GM18520 (cell line): ENCODE results near the gene ACIN1.

Experiments
- ATAC-seq: cut with Tn5 transposase; IDR thresholded peaks from one replicate; pipeline ENCODE4 v1.9.1; 2021; ENCODE audit not compliant: unreplicated experiment

The ACIN1 gene, protein sequence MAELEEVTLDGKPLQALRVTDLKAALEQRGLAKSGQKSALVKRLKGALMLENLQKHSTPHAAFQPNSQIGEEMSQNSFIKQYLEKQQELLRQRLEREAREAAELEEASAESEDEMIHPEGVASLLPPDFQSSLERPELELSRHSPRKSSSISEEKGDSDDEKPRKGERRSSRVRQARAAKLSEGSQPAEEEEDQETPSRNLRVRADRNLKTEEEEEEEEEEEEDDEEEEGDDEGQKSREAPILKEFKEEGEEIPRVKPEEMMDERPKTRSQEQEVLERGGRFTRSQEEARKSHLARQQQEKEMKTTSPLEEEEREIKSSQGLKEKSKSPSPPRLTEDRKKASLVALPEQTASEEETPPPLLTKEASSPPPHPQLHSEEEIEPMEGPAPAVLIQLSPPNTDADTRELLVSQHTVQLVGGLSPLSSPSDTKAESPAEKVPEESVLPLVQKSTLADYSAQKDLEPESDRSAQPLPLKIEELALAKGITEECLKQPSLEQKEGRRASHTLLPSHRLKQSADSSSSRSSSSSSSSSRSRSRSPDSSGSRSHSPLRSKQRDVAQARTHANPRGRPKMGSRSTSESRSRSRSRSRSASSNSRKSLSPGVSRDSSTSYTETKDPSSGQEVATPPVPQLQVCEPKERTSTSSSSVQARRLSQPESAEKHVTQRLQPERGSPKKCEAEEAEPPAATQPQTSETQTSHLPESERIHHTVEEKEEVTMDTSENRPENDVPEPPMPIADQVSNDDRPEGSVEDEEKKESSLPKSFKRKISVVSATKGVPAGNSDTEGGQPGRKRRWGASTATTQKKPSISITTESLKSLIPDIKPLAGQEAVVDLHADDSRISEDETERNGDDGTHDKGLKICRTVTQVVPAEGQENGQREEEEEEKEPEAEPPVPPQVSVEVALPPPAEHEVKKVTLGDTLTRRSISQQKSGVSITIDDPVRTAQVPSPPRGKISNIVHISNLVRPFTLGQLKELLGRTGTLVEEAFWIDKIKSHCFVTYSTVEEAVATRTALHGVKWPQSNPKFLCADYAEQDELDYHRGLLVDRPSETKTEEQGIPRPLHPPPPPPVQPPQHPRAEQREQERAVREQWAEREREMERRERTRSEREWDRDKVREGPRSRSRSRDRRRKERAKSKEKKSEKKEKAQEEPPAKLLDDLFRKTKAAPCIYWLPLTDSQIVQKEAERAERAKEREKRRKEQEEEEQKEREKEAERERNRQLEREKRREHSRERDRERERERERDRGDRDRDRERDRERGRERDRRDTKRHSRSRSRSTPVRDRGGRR

DNA sequence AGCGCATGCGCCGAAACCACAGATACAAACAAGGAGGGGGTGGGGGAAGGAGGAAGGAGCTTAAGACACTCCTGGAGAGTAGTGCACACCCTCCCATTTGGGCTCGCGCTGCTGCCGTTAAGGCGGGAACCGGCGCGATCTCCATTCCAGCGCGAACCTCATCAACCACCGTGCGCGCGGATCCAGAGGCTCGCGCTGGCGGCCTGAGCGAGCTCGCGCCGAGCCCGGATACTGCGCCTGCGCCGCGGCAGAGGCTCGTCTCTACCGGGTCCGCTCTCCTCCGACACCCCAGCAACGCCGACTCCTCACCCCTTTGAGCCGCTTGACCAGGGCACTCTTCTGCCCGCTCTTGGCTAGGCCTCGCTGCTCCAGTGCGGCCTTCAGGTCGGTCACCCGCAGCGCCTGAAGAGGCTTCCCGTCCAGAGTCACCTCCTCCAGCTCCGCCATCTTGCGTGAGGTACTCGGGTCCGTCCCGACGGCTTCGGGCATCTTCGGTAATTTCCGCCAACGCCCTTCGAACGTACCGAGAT, at the start of gene ACIN1:
TSS of gene ACIN1 (minus strand) at position 471 of the 530 bp plus-strand sequence. CDS start at position 447, 24 bp downstream.
- peak; percentile 16 for ATAC-seq

DNA sequence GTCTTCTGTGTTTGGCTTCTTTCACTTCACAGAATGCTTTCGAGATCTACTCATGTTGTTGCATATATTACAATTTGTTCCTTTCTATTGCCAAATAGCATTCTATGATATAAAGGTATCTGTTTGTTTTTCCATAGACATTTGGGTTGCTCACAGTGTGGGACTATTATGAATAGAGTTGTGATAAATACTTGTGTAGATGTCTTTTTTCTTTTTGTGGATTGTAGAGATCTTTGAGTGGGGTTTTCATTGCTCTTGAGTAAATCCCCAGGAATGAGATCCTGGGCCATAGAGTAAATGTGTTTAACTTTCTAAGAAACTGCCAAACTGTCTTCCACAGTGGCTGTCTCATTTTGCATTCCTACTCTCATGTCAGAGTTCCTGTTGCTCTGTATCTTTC, 49.0 kb upstream of the ACIN1 start:
- no peak for ATAC-seq

DNA sequence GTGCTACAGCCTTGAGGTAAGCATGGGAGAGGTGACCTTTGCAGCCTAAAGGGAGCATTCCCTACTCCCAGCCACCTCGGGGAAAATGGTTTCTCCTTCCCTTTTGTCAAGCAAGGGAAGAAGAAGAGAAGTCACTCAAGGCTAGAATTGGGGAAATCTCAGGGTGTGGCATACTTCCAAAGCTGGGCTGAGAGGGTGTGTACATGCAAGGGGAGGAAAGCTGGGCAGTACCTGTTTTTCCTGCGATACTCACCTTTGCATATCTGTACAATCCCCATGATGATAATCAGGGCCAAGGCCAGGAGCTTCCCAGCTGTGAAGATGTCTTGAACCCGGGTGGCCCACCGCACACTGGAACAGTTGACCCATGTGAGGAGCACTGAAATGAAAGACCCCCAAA, 47.9 kb upstream of the ACIN1 start:
- ATAC-seq: no peak

DNA sequence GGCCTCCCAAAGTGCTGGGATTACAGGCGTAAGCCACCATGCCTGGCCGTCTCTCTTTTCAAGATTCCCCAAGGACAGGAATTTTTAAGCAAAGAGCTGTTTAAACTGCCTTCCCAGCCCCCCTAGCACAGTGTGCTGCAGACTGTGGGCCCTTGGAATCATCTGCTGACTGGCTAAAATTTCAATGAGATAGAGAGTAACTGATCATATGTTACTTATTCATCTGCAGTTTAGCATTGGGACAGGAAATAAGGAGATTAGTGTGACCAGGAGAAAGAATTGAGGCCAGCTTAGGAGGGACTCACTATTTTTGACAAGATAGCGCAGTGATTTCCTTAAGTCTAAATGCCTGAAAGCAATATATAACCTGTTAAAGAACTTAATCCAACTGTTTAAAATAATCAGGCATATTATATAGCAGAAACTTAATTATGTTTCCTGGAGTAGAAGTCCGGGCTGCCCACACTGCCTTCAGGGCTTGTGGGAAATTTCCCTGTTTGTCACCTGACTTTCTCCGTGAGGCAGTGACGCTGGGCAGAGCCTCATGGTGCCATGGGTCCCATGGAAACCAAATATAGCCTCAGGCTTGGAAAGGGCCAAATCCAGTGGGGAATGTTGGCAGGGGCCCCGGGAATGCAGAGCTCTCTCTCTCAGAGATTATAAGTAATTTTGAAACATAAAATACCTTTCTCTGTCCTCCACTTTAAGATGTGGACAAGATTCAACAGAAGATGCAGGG, 46.9 kb upstream of the ACIN1 start:
- ATAC-seq: no peak

DNA sequence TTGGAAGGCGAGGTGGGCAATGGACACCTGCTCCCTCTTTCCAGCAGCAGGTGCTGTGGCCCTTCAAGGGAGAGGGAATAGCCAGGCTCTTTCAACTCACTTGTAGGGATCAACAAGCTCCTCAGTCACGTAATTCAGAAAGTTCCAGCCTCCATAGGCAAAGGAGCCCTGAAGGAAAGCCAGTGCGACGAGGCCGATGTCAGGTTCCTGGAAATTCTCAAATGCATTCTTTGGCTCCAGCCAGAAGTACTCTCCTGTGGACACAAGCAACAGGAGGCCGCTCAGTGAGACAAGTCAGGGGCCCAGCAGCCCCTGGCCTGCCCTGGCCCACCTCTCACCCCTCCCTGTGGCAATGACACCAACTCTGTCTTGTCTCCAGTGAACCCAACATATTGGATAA, 45.4 kb upstream of the ACIN1 start:
- ATAC-seq: no peak

DNA sequence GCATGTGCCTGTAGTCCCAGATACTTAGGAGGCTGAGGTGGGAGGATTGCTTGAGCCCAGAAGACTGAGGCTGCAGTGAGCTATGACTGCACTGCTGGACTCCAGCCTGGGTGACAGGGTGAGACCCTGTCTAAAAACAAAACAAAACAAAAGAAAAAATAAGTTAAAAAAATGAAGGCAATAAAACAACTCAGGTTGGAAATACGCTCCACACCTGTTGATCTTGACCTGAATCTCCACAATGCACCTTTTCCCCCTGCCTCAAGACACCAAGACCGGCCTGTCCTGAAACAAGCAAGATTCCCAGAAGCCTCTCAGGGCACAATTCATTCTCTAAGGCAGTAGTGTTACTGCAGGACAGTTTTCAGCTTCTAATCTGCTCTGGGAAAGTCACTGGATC, 44.9 kb upstream of the ACIN1 start:
- no peak for ATAC-seq

DNA sequence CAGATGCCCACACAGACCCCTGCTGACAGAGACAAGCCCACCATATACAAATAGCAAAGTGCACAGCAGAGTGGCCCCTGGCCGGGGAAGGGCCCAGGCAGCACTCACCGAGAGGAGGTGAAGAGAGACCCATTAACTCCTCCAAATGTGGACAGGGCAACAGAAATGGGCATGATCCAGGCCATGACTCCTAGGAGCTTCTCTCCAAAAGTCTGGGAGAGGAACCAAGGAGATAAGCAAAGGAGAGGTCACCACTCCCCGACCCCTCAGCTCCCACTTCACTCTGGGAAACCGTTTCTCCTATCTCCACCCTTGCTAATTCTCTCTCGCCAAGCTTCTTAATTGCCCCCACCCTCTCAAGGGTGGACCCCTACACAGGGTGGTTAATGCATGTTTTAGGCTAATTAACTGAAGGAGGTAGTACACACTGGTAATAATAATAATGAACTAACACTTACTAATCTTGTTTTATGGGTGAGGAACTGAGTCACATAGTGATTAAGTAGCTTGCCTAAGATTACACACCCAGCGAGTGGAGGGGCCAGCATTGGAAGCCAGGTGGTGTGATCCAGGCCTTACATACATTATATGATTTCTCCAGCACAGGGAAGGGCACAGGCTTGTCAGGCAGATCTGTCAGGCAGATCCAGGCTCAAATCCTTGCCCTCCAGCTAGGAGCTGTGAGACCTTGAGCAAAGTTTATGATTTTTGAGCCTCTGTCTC, 43.0 kb upstream of the ACIN1 start:
- no peak for ATAC-seq

DNA sequence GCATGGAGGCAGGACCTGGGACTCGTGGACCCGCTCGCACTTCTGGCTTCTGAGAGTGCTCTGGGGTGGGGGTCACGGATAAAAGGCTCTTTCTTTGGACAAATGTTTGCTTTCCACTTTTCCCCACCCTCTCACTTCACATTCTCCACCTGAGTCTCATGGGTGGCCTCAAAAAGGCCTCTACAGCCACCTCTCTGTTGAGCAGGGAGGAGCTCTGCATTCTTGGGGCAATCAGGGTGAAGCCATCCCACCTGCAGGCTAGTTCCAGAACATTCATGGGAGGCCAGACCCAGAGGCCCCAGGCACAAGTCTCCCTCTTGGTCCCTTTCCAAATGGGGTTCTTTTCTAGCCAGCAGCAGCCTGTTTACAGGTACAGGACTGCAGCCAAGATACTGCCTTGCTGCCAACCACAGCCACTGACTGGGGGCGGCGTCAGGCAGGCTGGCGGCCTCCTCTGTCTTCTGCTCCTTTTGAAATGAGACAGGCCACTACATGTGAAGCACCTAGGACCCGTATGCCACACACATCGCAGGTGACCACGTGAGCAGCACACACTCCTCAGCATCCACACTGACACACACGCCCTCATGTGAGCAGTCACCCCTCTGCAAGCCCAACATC, 42.4 kb upstream of the ACIN1 start:
- ATAC-seq: no peak

DNA sequence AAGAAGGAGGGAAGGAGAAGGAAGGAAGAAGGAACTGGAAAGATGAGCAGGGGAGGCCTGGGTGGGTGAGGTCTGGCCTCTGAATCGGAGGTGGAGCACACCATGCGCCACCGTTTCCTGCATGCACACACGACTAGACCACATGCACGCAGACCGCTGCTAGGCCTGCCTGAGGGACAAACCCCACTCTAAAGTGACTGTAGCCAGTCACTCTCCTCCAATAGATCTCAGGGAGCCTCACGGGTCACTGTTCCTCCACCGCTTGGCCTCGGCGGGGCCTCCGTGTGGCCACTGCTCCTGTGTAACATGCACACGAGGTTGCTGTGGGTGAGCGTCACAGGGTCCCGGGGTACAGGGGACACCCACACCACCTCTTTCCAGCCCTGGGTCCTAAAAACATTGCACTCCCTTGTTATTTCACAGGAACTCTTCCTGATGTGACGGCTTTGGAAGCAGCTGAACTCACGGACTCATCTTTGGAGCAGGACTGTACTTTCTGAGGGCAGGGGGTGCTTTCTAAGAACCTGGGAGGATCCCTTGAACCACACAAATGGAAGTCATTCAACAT, 41.7 kb upstream of the ACIN1 start:
- no peak for ATAC-seq

DNA sequence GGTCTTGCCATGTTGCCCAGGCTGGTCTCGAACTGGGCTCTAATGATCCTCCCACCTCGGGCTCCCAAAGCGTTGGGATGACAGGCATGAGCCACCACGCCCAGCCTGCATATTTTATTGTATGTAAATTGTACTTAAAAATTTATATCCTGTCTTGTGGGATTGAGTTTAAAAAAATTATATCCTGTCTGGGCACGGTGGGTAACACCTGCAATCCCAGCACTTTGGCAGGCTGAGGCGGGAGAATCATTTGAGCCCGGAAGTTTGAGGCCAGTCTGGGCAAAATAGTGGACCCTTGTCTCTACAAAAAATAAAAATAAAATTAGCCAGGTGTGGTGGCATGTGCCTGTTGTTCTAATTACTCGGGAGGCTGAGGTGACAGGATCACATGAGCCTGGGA, 38.0 kb upstream of the ACIN1 start:
- no peak for ATAC-seq

DNA sequence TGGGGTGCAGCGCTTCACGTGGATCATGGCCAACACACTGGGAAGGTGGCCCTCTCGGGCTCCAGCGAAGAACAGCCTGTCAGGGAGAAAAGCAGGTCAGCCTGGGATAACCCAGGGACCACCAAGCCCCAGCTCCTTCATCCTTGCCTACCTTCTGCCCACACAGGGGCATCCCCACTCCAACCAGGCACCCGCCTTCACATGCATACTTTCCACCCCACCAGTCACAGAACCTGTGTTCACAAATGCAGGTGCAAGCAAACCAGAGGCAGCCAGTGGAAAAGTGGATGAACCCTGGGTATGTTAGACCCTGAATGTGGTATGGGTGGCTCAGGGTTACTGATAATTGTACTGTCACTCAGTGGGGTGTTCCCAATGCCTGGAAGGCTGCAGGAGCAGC, 36.5 kb upstream of the ACIN1 start:
- no peak for ATAC-seq

DNA sequence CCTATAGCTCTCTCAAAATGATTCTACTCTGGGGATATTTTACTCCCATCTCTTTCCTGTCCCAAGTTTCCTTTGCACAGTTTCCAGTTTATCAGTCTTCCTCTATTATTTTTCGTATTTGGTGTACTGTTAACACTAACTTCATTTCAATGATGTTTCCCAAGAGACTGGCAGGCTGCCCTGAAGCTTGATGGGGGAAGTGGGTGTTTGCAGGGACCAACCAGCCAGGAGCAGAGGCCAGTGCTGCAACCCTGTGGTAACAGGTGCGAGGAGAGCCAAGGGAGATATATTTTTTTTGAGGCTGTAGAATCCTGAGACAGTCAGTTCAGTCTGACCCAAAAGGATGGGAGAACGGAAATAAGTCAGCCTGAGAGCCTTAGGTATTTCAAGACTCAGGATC, 35.9 kb upstream of the ACIN1 start:
- no peak for ATAC-seq

DNA sequence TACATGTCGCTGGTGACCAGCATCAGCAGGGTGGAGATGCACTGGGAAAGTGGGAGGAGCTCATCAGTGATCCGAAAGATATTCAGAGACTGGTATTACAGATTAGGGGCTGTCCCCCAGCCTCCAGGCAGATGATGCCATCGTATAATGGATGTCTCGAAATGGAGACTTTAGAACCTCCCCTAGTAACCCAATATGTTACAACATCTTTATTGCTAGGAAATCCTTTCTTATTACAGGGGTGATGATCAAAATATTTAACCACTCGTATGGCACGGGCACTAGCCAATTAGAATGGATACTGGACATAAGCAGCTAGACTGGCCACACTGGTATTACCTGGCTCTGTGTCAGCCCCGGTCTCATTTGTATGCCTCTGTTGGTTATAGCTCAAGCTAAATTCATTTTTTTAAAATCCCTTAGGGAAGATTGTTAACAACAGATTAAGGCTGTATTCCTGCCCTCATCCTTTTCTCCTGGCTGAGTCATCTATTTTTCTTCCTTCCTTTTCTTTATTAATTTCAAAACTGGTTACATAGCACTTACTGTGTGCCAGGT, 34.9 kb upstream of the ACIN1 start:
- ATAC-seq: no peak

DNA sequence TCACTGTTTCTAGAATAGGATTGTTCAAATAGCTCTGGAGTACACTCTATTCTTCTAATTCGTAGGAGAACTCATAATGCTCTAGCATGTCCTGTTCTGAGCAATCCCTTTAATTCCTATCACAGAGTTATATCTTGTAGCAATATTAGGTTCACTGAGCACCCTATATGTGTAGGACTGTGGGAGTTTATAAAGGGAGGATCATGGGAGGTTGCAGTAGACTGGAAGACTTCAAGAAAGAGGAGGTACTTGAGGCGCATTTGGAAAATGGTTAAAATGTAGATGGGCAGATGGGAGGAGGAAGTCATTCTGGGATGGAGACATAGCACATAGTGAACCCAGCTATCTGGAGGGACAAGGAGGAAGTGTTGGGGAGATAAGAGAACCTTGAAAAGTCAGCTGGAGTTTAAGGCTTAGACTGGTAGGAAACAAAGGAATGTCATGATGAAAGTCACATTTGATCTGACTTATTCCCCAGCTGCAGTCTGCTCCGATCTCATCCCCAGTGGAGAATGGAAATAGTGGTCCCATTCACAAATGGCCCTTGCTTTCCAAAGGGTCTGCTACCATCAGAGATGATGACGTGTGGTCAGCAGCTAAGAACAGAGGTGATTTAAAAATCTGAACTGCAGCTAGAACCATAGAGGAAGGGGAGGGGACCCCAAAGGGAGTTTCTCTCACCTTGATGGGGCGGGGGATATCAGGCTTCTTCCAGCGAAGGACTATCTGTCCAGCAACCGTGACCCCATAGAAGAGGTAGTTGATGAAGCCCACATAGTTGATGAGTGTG, 34.2 kb upstream of the ACIN1 start:
- no peak for ATAC-seq

DNA sequence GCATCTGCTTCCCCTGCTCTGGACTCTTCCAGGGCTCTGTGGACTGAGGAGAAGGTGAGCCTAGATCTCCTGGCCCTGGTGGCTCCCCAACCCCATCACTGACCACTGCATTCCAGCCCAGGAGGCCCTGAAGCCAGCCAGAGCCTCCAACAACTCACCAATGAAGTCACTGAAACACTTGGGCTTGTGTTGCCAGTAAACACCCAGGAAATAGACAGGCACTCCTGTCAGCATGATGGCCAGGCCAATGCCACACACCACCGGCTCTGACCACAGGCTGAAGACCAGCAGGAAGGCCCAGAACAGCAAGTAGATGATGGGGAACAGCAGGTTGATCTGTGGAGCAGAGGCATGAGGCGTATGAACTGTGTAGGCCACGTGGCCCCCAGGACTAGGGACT, 32.9 kb upstream of the ACIN1 start:
- no peak for ATAC-seq

DNA sequence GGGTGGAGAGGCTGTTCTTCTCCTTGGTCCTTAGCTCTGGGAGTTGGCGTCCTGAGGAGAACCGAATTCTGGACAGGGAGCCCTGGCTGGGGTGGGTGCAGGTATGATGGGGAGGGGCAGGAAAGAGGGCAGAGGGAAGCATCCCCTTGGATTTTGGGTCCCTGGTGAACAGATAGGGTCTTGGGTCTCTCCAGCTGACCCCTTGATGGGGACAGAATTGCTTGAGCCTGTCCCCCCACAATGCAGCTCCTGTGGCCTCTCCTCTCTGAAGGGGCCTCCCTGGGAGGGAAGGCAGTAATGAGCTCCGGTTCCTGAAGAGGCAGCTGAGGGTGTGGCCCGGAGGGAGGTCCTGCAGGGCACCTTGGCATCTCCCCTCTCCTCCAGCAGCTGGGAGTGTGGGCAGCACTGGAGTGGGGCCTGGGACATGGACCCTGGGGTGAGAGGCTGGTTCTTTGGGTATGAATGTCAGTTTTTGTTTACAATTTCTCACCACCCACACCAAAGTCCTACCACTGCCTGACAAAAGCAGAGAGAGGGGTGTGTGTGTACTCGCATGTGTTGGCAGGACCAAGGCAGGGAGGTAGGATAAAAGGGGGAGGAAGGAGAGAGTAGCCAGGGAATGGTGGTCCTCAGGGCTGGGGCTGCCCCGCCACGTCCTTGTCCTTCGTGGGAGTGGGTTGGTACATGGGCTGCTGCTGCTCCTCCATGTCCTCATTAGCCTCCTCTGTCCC, 31.8 kb upstream of the ACIN1 start:
- no peak for ATAC-seq

DNA sequence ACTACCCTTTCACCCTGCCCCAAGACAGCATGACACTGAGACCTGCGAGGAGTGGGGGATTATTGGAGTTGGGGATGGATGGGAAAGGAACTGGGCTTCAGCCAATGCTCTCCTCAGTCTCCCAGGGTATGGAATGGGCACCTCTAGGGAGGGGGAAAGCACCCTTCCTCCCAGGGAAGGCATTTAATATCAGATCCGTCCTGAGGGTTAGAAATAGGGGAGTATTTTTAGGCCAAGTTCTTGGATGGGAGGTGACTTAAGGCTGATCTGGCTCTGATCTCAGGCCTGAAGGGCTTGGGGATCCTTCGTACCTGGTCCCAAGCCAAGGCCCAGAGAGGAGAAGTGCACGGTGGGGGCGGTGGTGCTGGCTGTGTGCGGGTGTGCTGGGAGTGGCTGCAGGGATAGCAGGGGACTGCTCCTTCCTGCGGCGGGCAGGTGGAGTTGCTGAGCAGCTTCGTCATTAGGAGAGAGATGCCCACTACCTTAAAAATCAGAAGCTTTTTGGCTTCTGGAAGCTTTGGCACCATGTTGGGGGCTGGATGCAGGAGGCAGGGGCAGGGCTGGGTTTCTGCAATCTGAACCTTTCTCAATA, 31.1 kb upstream of the ACIN1 start:
- no peak for ATAC-seq
